Thyroid gland (tissue), 4 donors: Measurements from ENCODE around the gene ABCD1.

Source experiments
- CTCF ChIP-seq, 6 experiments: fragments of 200-600 bp in 3 of 6; fragments of 450-650 bp in 3 of 6; sonication (generic) in 3 of 6; IDR thresholded peaks; one replicate each; pipeline ENCODE4 v1.5.1; 2016 to 2019; ENCODE audit warnings: antibody characterized with exemption in 6 of 6, mild to moderate bottlenecking in 2 of 6, inconsistent platforms in 1 of 6, moderate library complexity in 1 of 6
- POLR2A ChIP-seq, 2 donors: fragments of 450-650 bp; IDR thresholded peaks; one replicate each; pipeline ENCODE4 v1.6.1; 2017; ENCODE audit warnings: antibody characterized with exemption in 2 of 2, mild to moderate bottlenecking in 2 of 2, moderate library complexity in 1 of 2

GRCh38 chrX:153778684-153779101 lies 54.0 kb downstream of the ABCD1 start:
- TF ChIP-seq CTCF (IDR thresholded peaks at IDR 0.05) = no peak
- no peak for TF ChIP-seq POLR2A (IDR thresholded peaks at IDR 0.05)
